ACC112 (cell line): Measurements from ENCODE around the gene TMEM101.
"Not testable (repeated sequence)": the region's sequence is repeated elsewhere in the genome, so short reads cannot be mapped to it uniquely, and the experiment has no call there.

Experiments
- H2AFZ ChIP-seq: fragments of 200-600 bp; sonication (generic); one replicate; pipeline ENCODE4 v1.6.0; 2017; ENCODE audit warnings: antibody characterized with exemption, low read length; ENCODE audit not compliant: unreplicated experiment
- H3K27ac ChIP-seq: fragments of 200-600 bp; sonication (generic); 2 replicates; pipeline ENCODE4 v1.5.1; 2014; ENCODE audit warnings: low read depth, mild to moderate bottlenecking, antibody characterized with exemption, low read length, moderate library complexity
- H3K27me3 ChIP-seq: fragments of 200-600 bp; sonication (generic); 2 replicates; pipeline ENCODE4 v1.6.1; 2014; ENCODE audit warnings: mild to moderate bottlenecking, antibody characterized with exemption, low read length, moderate library complexity, mixed read lengths; ENCODE audit not compliant: insufficient read depth
- H3K36me3 ChIP-seq: fragments of 200-600 bp; sonication (generic); 2 replicates; pipeline ENCODE4 v1.6.1; 2016; ENCODE audit warnings: mild to moderate bottlenecking, antibody characterized with exemption, low read length, moderate library complexity, mixed read lengths; ENCODE audit not compliant: insufficient read depth
- H3K4me1 ChIP-seq: fragments of 200-600 bp; sonication (generic); one replicate; pipeline ENCODE4 v1.6.1; 2016; ENCODE audit warnings: low read length, mixed read lengths; ENCODE audit not compliant: insufficient read depth, unreplicated experiment, control insufficient read depth
- H3K4me3 ChIP-seq: fragments of 200-600 bp; sonication (generic); 2 replicates; pipeline ENCODE4 v1.5.1; 2014; ENCODE audit warnings: mild to moderate bottlenecking, low read depth, low read length
- H3K79me2 ChIP-seq: fragments of 200-600 bp; sonication (generic); one replicate; pipeline ENCODE4 v1.6.0; 2016; ENCODE audit warnings: low read length; ENCODE audit not compliant: control insufficient read depth, unreplicated experiment, insufficient read depth

TMEM101 gene

DNA sequence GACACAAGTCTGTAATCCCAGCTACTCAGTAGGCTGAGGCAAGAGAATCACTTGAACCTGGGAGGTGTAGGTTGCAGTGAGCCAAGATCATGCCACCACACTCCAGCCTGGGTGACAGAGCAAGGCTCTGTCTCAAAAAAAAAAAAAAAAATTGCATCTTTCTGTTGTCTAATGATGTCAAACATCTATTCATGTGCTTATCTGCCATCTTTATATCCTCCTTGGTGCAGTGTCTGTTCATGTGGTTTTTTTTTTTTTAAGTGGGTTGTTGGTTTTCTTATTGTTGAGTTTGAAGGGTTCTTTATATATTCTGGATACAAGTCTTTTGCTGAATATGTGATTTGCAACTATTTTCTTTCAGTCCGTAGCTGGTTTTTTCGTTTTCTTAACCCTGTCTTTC, 43.3 kb downstream of the TMEM101 start:
- not testable (repeated sequence) for H3K79me2 ChIP-seq, H3K27ac ChIP-seq, H3K36me3 ChIP-seq, H3K4me1 ChIP-seq, H2AFZ ChIP-seq, H3K4me3 ChIP-seq
- peaks cover 12% of the 10 kb centered on the region; the same call in 1 of the 2 replicates for H3K27me3 ChIP-seq

DNA sequence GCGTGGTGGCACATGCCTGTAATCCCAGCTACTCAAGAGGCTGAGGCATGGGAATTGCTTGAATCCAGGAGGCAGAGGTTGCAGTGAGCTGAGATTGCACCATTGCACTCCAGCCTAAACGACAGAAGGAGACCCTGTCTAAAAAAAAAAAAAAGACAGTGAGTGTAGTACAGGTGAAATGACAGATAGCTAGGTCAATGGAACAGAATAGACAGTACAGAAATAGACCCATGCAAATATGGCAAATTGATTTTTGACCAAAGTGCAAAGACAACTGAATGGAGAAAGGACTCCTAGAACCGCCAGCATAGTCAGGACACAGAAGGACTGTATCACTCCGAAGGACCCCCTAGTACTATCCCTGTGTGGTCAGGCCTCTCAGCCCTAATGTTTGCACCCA, 44.4 kb downstream of the TMEM101 start:
- Histone ChIP-seq H3K79me2 (no peaks in the 10 kb centered on the region), H3K4me3 (no peak overlapping the region), H3K27ac (no peak overlapping the region), H2AFZ (no peak overlapping the region), H3K4me1 (no peaks in the 10 kb centered on the region), H3K27me3 (peaks cover 12% of the 10 kb centered on the region; the same call in 1 of the 2 replicates), H3K36me3 (no peaks in the 10 kb centered on the region)

DNA sequence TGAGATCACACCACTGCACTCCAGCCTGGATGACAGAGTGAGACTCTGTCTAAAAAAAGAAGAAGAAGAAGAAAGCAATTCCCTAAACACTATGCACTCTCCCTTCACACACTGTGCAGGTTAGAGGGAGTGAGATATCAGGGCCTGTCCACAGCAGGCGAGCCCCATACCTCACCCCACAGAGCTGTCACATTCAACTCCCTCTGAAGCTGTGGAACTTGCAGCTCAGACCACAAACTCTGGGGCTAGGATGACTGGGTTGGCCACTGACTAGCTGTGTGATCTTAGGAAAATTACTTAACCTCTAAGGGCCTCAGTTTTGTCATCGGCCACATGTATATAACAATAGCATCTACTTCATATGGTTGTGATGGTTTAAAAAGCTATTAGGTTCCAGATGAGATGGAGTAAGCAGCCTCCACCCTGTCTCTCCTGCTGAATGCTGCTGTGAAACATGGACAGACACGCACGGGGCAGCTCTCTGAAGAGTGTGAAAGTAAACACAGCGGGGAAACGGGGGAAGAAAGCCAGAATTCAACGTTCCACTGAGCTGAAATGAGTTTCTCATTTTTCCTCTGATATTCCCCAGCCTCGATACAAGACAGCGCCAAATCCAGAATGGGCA, 47.4 kb downstream of the TMEM101 start:
- Histone ChIP-seq H3K4me1 (no peaks in the 10 kb centered on the region), H3K36me3 (no peaks in the 10 kb centered on the region), H3K27me3 (no peaks in the 10 kb centered on the region), H3K4me3 (no peak overlapping the region), H3K79me2 (no peaks in the 10 kb centered on the region), H3K27ac (no peak overlapping the region), H2AFZ (no peak overlapping the region)

DNA sequence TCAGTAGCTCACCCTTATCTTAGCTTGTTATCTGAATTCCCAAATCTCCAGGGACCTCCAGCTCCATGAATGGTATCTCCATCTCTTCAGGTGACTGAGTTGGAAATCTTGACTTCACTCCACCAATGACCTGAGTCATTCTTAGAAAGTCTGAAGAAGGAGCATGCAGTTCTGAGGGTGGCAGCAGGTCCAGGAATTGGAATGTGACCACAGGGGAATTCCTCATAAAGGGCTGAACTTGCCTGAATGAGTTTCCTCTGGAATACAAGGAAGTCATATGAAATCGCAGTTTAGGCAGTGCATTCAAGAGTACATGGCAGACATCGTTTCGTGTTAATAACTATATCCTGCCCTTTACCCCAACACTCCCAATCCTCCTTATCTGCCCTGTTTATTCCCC, 48.5 kb downstream of the TMEM101 start:
- Histone ChIP-seq H3K27me3 (no peaks in the 10 kb centered on the region), H3K27ac (no peak overlapping the region), H3K36me3 (no peaks in the 10 kb centered on the region), H3K4me1 (peaks cover 3% of the 10 kb centered on the region), H2AFZ (no peak overlapping the region), H3K79me2 (no peaks in the 10 kb centered on the region), H3K4me3 (no peak overlapping the region)

DNA sequence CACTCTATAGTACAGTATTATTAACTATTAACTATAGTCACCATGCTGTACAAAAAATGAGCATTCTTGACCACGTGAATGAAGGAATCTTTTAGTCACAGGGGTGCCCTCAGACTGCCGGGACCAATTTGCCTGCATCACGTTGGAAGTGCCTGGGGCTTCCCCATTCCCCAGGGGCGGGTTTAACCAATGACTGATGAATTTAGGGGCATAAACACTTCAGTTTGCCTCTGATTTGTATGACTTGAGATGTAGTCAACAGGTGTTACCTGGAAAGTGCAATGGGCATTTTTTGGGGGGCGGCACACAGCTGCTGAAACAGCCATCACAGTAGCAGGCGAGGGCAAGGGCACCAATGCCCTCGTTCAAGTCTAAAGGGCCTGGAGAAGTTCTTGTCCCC, 52.3 kb downstream of the TMEM101 start:
- peaks cover 19% of the 10 kb centered on the region for H3K4me1 ChIP-seq
- no peaks in the 10 kb centered on the region for H3K27me3 ChIP-seq
- no peak overlapping the region for H3K4me3 ChIP-seq
- no peaks in the 10 kb centered on the region for H3K36me3 ChIP-seq
- H3K27ac ChIP-seq: no peak overlapping the region
- no peak overlapping the region for H2AFZ ChIP-seq
- H3K79me2 ChIP-seq: no peaks in the 10 kb centered on the region

DNA sequence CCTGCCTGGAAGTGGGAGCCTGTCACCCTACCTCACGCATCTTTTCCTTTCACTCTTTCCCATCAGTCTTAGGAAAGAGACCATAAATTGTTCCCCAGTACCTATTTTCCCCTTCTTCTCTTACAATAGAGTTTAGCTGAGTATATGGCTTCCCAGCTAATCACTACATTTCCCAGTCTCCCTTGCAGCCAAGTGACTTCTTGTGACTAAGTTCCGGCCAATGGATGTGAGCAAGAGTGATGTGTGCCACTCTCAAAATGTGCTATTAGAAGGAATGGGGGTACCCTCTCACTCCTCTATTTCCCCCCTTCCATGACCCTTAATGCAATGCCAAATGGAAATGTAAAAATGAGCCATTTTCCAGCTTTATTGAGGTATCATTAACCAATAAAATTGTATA, 52.8 kb downstream of the TMEM101 start:
- Histone ChIP-seq H3K4me3 (no peak overlapping the region), H3K4me1 (peaks cover 19% of the 10 kb centered on the region), H3K27ac (no peak overlapping the region), H2AFZ (no peak overlapping the region), H3K27me3 (no peaks in the 10 kb centered on the region), H3K36me3 (no peaks in the 10 kb centered on the region), H3K79me2 (no peaks in the 10 kb centered on the region)

DNA sequence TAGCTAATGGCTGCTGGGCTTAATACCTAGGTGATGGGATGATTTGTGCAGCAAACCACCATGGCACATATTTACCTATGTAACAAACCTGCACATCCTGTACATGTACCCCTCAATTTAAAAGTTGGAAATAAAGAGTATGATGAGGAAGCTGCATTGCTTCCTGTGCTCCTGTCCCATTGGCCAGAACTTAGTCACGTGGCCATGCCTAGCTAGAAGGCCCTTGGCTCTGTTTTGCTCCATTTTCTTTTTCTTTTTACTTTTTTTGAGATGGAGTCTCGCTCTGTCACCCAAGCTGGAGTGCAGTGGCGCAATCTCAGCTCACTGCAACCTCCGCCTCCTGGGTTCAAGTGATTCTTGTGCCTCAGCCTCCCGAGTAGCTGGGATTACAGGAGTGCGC, 53.5 kb downstream of the TMEM101 start:
- not testable (repeated sequence) for H3K27me3 ChIP-seq, H2AFZ ChIP-seq, H3K36me3 ChIP-seq, H3K27ac ChIP-seq, H3K4me3 ChIP-seq, H3K79me2 ChIP-seq
- peaks cover 24% of the 10 kb centered on the region for H3K4me1 ChIP-seq
